GM19467 (cell line): ENCODE results near the gene THSD4.
A peak's percentile ranks its signal among the peaks of the same experiment; 100 is the strongest.

ENCODE experiments used
- ATAC-seq: cut with Tn5 transposase; IDR thresholded peaks from one replicate; pipeline ENCODE4 v1.9.1; 2021; ENCODE audit warnings: mild to moderate bottlenecking, moderate library complexity; ENCODE audit not compliant: unreplicated experiment

Gene THSD4

GRCh38 chr15:71789616-71790015 is 674.3 kb downstream of the THSD4 start:
- ATAC-seq = no peak

GRCh38 chr15:71790081-71790480 is 674.8 kb downstream of the THSD4 start:
- no peak for ATAC-seq

- ATAC-seq = no peak
These were observed 676.7 kb downstream of the THSD4 start for GRCh38 chr15:71791975-71792374.

GRCh38 chr15:71792521-71792920 is 677.2 kb downstream of the THSD4 start:
- ATAC-seq = no peak

GRCh38 chr15:71798641-71799040 is 683.4 kb downstream of the THSD4 start:
- ATAC-seq = no peak

- no peak for ATAC-seq
These were observed 684.9 kb downstream of the THSD4 start for GRCh38 chr15:71800190-71800589.

- ATAC-seq = no peak
These were observed 685.8 kb downstream of the THSD4 start for GRCh38 chr15:71800835-71801745.

- no peak for ATAC-seq
These were observed 686.8 kb downstream of the THSD4 start for GRCh38 chr15:71801935-71802655.

- no peak for ATAC-seq
These were observed 687.5 kb downstream of the THSD4 start for GRCh38 chr15:71802770-71803169.

- no peak for ATAC-seq
These were observed 689.0 kb downstream of the THSD4 start for GRCh38 chr15:71804226-71804625.

GRCh38 chr15:71804695-71805470 is 689.6 kb downstream of the THSD4 start:
- ATAC-seq = peak; percentile 56

GRCh38 chr15:71806452-71806931 is 691.2 kb downstream of the THSD4 start:
- ATAC-seq = no peak

- ATAC-seq = no peak
These were observed 691.9 kb downstream of the THSD4 start for GRCh38 chr15:71807125-71807629.

GRCh38 chr15:71807691-71808091 is 692.4 kb downstream of the THSD4 start:
- ATAC-seq = no peak

GRCh38 chr15:71808311-71809020 is 693.2 kb downstream of the THSD4 start:
- no peak for ATAC-seq

- ATAC-seq = no peak
These were observed 694.1 kb downstream of the THSD4 start for GRCh38 chr15:71809346-71809745.

GRCh38 chr15:71810256-71811035 is 695.2 kb downstream of the THSD4 start, which contains the start of gene NR2E3:
Gene NR2E3, plus strand, starts transcription at chr15:71810554. Its CDS starts 190 bp downstream, at chr15:71810744.
- ATAC-seq = no peak

- ATAC-seq = no peak
These were observed 695.9 kb downstream of the THSD4 start for GRCh38 chr15:71811036-71811736.
